ENCODE measurements around the gene EXOC7. TPM values are rescaled to one million over a fixed set of nuclear protein-coding genes. Genes with fewer than 3 reads are reported as not detected.

EXOC7 gene
- total RNA-seq, 1 experiment from 2014 or later: 126 TPM

DNA sequence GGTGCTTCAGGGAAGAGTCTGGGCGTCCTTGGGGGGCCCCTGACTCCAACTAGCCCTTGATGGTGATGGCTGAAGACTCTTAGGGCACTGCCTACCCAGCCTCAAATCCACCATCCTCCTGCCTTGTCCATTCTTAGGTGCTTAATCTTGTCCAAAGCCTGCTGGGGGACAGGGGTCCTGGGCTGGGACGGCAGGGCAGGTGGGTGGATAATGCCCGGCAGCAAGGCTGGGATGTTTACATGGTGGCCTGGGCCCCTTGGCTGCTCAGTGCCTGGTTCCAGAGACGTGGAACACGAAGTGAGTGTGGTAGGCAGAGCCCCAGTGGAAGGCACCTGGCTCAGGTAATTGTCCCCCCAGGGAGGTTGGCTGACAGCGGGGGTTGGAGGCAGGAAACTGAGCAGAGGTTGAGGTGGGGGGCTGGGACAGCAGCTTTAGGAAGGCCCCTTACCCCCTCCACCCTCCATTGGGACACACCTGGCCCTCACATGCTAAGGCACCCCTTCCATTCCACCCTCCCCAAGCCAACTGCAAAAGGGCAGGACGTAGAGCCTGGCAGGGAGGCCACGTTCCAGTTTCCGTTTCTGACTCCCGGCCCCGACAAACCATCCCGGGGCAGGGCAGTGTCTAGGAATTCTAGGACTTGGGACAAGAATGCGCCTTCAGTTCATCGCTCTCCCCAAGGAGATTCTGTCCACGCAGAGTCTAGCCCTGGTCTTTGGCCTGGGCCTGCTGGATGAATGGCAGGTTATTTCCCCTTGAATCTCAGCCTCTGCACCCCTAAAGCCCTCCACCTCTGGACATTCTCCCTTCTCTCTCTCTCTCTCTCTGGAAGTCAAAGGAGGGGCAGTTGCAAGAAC lies 35.5 kb upstream of the EXOC7 start:
- CTCF ChIA-PET: interaction anchor here (0.6 to 9.7 kb wide), 4 partner anchors 16 to 933 kb away, joined by 3 to 176 read pairs (median 9); no protein-coding TSS in a partner anchor
- Mint-ChIP-seq H3K27ac (no peak overlapping the region), H3K4me1 (peaks cover 77% of the 10 kb centered on the region), H3K9me3 (no peaks in the 10 kb centered on the region), H3K36me3 (no peaks in the 10 kb centered on the region), H3K4me3 (peak overlapping the region; percentile 87), H3K27me3 (ENCODE audit: low read depth) (peaks cover 78% of the 10 kb centered on the region)
- no peak for ATAC-seq
- TF ChIP-seq, protein P1, sequence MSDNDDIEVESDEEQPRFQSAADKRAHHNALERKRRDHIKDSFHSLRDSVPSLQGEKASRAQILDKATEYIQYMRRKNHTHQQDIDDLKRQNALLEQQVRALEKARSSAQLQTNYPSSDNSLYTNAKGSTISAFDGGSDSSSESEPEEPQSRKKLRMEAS (CRISPR knock-in tag; IDR thresholded peaks at IDR 0.05): 0 out of 2 replicates have a peak, but pooled peaks have one; percentile 9
- no peak for TF ChIP-seq TP53 (CRISPR knock-in tag; IDR thresholded peaks at IDR 0.05)
- no peak for DNase-seq (ENCODE audit: low spot score)
- POLR2A ChIA-PET: no interaction called here

DNA sequence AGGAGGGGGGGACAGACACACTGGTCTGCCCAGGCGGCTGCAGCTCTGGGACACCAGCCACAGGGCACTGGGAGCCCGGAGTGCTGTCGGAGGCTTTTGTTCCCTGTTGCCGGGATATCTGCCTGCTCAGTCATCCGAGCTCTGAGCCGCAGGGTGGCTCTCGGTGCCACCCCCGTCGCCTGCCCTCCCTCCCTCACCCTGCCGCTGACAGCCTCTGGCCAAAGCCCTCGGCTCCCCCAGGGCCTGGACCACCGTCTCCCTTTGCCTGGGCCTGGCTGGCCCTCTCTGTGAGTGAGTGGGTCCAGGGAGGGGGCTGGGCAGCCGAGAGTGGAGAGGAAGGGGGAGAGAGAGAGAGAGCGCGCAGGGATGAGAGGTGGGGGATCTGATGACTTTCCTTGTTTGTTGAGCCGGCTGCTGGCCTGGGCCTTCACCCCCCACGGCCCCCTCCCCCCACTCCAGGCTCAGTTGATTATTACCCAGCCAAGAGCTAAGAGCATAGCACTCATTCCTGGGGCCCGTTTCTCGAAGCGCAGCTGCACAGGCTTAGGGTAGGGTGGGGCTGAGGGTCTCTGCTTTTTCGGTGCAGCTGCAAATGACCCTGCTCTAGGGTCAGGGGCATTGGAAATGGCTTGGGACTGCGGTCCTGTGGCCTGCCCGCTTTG lies 34.8 kb upstream of the EXOC7 start:
- peak overlapping the region; percentile 87 for H3K4me3 Mint-ChIP-seq

More for the DNA sequence above, 34.8 kb upstream of the EXOC7 start:
- Mint-ChIP-seq H3K9me3 (no peaks in the 10 kb centered on the region), H3K4me1 (peaks cover 78% of the 10 kb centered on the region), H3K27ac (no peak overlapping the region), H3K27me3 (ENCODE audit: low read depth) (peaks cover 76% of the 10 kb centered on the region), H3K36me3 (no peaks in the 10 kb centered on the region)
- CTCF ChIA-PET: interaction anchor here (0.6 to 9.7 kb wide), 6 partner anchors 15 to 932 kb away, joined by 3 to 176 read pairs (median 6); no protein-coding TSS in a partner anchor
- DNase-seq (ENCODE audit: low spot score) (peak; percentile 31), ATAC-seq (no peak)
- POLR2A ChIA-PET: interaction anchor here (0.6 kb wide), 1 partner anchor 134 kb away, joined by 3 read pairs; no protein-coding TSS in a partner anchor
- no peak for TF ChIP-seq ESRRA (CRISPR knock-in tag; IDR thresholded peaks at IDR 0.05; ENCODE audit: borderline replicate concordance)
- TF ChIP-seq GABPB1 (CRISPR knock-in tag; IDR thresholded peaks at IDR 0.05): peak; percentile 31; the same call in 1 of the 2 replicates
- TF ChIP-seq ELF4 (CRISPR knock-in tag; IDR thresholded peaks at IDR 0.05; ENCODE audit: low read depth): no peak
- no peak for TF ChIP-seq CREM (CRISPR knock-in tag; IDR thresholded peaks at IDR 0.05)
- TF ChIP-seq, protein P2, sequence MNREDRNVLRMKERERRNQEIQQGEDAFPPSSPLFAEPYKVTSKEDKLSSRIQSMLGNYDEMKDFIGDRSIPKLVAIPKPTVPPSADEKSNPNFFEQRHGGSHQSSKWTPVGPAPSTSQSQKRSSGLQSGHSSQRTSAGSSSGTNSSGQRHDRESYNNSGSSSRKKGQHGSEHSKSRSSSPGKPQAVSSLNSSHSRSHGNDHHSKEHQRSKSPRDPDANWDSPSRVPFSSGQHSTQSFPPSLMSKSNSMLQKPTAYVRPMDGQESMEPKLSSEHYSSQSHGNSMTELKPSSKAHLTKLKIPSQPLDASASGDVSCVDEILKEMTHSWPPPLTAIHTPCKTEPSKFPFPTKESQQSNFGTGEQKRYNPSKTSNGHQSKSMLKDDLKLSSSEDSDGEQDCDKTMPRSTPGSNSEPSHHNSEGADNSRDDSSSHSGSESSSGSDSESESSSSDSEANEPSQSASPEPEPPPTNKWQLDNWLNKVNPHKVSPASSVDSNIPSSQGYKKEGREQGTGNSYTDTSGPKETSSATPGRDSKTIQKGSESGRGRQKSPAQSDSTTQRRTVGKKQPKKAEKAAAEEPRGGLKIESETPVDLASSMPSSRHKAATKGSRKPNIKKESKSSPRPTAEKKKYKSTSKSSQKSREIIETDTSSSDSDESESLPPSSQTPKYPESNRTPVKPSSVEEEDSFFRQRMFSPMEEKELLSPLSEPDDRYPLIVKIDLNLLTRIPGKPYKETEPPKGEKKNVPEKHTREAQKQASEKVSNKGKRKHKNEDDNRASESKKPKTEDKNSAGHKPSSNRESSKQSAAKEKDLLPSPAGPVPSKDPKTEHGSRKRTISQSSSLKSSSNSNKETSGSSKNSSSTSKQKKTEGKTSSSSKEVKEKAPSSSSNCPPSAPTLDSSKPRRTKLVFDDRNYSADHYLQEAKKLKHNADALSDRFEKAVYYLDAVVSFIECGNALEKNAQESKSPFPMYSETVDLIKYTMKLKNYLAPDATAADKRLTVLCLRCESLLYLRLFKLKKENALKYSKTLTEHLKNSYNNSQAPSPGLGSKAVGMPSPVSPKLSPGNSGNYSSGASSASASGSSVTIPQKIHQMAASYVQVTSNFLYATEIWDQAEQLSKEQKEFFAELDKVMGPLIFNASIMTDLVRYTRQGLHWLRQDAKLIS (CRISPR knock-in tag; IDR thresholded peaks at IDR 0.05; ENCODE audit: borderline replicate concordance): no peak
- TF ChIP-seq, protein P3, sequence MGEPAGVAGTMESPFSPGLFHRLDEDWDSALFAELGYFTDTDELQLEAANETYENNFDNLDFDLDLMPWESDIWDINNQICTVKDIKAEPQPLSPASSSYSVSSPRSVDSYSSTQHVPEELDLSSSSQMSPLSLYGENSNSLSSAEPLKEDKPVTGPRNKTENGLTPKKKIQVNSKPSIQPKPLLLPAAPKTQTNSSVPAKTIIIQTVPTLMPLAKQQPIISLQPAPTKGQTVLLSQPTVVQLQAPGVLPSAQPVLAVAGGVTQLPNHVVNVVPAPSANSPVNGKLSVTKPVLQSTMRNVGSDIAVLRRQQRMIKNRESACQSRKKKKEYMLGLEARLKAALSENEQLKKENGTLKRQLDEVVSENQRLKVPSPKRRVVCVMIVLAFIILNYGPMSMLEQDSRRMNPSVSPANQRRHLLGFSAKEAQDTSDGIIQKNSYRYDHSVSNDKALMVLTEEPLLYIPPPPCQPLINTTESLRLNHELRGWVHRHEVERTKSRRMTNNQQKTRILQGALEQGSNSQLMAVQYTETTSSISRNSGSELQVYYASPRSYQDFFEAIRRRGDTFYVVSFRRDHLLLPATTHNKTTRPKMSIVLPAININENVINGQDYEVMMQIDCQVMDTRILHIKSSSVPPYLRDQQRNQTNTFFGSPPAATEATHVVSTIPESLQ (CRISPR knock-in tag; IDR thresholded peaks at IDR 0.05): no peak
- no peak for TF ChIP-seq NFATC4 (CRISPR knock-in tag; IDR thresholded peaks at IDR 0.05)
- no peak for TF ChIP-seq CBFB (CRISPR knock-in tag; IDR thresholded peaks at IDR 0.05; ENCODE audit: low read depth)
- TF ChIP-seq, protein P1 (CRISPR knock-in tag; IDR thresholded peaks at IDR 0.05): peak; percentile 46; the same call in 1 of the 2 replicates
- TF ChIP-seq ZNF317 (CRISPR knock-in tag; IDR thresholded peaks at IDR 0.05; ENCODE audit: borderline replicate concordance, low read depth): no peak

Data from WTC11 (cell line).